A673 (cell line): ENCODE measurements around the gene MED28.

Experiments
- CTCF ChIP-seq: fragments of 300-800, 200-600 bp; sonication (generic); conservative IDR thresholded peaks from 2 replicates; pipeline ENCODE4 v1.5.1; 2017; ENCODE audit warnings: low read depth, mild to moderate bottlenecking, antibody characterized with exemption, low read length, moderate library complexity, mixed read lengths
- EZH2 ChIP-seq: fragments of 200-600 bp; sonication (generic); IDR thresholded peaks from 2 replicates; pipeline ENCODE4 v1.6.1; 2017; ENCODE audit warnings: borderline replicate concordance, low read depth, mild to moderate bottlenecking, mixed read lengths, antibody characterized with exemption, low read length; ENCODE audit not compliant: poor library complexity, severe bottlenecking

DNA sequence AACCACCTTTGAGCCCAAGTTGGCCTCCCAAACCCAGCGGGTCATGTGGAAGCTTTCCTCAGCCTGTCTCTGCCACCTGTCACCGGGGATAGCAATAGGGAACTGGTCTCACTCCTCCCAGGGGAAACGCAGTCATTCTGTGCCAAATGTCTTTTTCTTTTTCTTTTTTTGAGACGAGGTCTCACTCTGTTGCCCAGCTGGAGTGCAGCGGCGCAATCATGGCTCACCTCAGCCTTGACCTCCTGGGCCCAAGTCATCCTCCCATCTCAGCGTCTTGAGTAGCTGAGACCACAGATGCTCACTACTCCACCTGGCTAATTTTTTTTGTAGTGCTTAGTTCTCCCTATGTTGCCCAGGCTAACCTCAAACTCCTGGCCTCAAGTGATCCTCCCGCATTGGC lies 40.3 kb downstream of the MED28 start:
- TF ChIP-seq CTCF: no peak
- no peak for TF ChIP-seq EZH2
